ENCODE results near the gene ACO1.
"Not testable (repeated sequence)": the region's sequence is repeated elsewhere in the genome, so short reads cannot be mapped to it uniquely, and the experiment has no call there.

The ACO1 gene

GRCh38 chr9:32384364-32385151, at the start of gene ACO1:
TSS of gene ACO1 (plus strand) at chr9:32384643. CDS start at chr9:32405507, 20,864 bp downstream.
- FAIRE-seq = no peak

- no peak for FAIRE-seq
These were observed 49.2 kb upstream of the ACO1 start for GRCh38 chr9:32334916-32335895.

GRCh38 chr9:32339424-32339823, 45.0 kb upstream of the ACO1 start:
- no peak for FAIRE-seq

DNA sequence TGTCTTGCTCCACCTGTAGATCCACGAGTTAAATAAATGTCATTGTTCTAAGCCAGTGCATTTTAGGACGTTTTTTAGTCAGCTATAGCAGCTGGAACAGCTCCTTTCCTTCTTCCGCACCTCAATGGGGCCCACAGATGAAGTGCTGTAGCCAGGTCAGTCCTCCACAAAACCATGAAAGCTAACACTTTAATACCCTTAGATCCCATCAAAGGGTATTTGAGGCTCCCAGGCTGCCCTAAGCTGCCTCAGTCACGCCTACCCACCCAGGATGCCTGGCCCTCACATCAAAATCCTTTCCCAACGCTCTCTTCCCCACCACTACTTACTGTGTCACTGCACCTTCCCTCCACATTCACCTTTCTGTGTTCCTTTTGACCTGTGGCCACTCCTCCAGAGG, 44.1 kb upstream of the ACO1 start:
- no peak for FAIRE-seq

DNA sequence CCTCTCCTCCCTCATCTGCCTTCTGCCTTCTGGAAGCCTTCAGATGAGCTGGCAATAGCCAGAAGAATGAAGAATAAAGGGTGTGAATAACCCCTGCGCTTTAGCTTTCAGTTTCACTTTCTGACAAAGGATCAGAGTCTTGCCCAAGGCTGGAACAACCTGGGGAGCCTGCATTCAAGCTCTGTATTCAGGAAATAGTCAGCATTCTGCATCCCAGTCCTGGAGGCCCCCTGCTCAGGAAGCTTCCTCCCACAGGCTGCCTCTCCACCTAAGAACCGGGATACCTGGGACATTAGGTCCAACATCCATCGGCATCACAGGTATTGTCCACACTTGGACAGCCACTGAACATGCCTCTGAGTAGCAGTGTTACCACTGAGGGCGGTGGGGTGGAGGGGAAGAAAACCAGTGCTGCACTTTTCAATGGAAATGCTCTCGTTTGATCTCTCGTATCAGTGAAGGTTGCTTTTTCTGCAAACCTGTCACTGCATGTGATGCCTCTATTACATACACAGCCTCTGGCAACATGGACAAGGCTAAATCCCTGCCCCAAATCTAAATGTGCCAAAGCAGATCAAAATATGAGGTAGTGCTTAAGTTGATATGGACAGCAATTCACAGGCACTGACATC, 39.8 kb upstream of the ACO1 start:
- FAIRE-seq = no peak

GRCh38 chr9:32345243-32345642, 39.2 kb upstream of the ACO1 start:
- FAIRE-seq = no peak

DNA sequence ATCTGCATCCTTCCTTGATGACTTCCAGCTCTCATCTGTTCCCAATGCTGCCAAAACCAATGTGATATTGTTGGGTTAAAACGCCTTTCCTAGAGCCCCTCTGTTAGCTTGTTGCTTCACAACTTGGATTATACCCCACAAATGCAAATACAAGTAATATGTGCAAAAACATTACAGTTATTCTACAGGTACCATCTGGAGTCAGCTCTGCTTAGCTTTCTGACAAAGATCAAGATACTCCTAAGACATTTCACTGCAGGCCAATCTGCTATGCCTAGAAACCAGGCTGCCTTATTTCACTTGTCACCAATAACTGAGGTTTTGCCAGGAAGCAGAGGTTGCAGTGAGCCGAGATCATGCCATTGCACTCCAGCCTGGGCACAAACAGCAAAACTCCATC, 36.9 kb upstream of the ACO1 start:
- FAIRE-seq = no peak

DNA sequence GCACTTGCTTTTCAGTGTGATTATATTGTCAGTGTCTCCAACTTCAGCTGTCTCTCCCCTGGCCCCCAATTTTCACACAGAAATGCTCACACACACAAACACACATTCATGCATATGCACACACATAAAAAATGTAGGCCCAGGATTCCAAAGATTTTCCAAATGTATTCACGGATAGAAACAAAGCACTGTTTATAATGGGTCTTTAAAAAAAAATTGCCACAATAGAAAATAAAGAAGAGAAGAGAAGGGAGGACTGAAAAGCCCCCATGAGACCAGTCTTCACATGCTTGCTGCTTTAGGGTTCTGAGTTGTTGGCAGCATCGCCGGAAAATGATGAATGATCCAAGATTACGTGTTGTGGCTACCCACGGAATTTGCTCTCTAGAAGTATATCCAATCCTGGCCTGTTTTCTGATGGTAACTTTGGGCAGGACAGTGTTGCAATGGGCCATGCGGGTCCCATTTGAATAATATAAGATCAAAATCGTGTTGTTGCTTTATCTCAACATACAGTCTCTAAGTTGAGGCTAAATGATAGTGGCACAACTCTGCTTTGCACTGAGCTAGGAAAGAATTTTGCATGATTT, 36.2 kb upstream of the ACO1 start:
- FAIRE-seq = no peak

DNA sequence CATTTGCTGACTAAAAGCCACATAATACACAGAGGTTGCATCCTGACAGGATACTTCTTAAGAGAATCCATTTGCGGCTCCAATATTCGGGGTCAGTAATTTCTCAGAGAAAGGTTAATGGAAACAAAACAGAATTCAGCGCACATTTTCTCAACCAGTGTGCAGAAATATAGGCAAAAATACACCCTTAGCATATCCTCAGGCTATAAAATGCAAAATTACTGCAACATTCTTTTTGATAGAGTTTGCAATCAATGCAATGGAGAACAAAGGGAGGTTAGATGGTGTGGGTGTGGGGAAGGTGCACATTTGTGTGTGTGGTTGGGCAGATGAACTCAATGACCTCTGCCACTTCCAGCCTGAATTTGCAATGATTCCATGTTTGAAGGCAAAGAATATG, 35.4 kb upstream of the ACO1 start:
- no peak for FAIRE-seq

GRCh38 chr9:32350682-32351081, 33.8 kb upstream of the ACO1 start:
- peak; percentile 97 for FAIRE-seq

- no peak for FAIRE-seq
These were observed 32.6 kb upstream of the ACO1 start for GRCh38 chr9:32351845-32352244.

DNA sequence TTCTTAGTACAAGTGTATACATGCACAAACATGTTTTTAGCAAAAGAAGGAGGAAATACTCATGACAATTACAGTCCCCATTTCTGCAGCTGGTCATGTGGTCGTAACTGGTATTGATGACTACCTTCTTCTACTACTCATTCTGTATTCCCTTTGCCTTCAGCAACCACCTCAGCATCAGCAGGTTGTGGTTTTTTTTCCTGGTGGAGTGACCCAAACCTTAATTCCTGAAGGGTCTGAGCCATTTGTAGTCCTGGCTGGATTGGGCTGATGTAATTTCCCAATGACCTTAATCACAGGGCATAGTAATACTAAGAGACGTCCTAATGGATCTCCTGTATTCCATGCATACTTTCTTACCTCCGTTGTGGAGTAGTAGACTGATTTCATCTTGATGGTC, 31.0 kb upstream of the ACO1 start:
- FAIRE-seq = not testable (repeated sequence)

- FAIRE-seq = no peak
These were observed 25.0 kb upstream of the ACO1 start for GRCh38 chr9:32359452-32359851.

DNA sequence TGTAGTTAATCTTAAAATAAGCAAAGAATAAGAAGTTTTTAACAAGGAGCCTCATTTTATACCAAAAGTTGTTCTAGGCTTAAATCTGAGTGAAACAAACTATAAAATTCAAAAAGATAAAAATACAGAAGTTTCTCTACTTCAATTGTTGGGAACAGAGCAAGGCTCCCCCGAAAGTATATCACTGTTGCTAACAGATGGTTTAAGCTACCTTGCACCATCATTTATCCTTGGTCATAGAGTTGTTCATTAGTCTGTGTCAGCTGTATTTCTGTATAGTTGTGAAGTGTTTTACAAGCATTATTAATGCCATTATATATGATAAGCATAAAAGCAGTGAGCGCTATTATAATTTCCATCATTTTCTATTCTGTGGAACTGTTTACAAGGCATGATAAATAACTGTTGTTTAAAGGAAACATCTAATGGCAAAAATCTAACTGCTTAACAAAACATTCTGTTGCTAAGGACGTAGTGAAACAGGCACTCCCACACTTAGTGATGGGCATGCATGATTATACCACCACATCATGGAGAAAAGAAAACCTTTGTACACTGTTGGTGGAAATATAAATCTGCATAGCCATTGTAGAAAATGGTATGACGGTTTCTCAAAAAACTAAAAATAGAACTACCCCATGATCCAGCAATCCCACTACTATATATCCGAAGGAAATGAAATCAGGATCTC, 23.3 kb upstream of the ACO1 start:
- no peak for FAIRE-seq

- FAIRE-seq = no peak
These were observed 13.2 kb upstream of the ACO1 start for GRCh38 chr9:32371279-32371678.

DNA sequence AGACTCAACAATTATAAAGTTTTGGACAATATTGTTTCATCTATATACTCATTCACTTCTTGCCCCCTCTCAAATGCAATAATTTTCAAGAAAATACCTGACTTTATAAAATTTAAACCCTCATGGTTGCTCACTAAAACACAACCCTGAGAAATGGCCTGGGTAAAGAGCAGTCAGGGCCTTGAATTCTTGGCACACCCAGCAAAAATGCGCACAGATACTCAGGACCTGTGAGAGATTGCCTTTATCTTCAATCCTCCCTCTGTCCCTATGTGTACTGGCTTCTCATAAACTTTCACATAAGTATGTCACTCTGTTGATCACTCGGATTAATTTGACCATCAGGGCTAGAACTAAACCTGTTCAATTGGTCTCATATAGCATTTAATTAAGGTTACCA, 12.8 kb upstream of the ACO1 start:
- FAIRE-seq = no peak

DNA sequence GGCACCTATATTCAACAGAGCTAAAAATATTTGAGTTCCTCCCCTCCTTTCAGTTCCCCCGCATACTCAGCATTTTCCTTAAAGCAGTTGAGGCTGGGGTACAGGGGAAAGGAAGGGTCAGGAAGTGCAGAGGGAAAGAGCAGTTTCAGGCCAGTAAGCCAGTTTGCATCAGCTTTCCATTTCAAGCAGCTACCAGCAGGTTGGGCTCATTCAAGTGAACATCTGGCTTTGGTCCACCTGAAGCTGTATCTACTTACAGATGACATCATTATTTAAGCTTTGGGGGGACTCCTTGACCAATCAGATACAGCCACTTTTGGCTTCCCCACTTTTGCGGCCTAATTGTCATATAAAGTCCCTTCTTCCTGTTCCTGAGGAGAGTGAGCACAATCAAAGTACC, 8.2 kb upstream of the ACO1 start:
- no peak for FAIRE-seq

GRCh38 chr9:32378496-32378895, 5.9 kb upstream of the ACO1 start:
- peak; percentile 70 for FAIRE-seq

DNA sequence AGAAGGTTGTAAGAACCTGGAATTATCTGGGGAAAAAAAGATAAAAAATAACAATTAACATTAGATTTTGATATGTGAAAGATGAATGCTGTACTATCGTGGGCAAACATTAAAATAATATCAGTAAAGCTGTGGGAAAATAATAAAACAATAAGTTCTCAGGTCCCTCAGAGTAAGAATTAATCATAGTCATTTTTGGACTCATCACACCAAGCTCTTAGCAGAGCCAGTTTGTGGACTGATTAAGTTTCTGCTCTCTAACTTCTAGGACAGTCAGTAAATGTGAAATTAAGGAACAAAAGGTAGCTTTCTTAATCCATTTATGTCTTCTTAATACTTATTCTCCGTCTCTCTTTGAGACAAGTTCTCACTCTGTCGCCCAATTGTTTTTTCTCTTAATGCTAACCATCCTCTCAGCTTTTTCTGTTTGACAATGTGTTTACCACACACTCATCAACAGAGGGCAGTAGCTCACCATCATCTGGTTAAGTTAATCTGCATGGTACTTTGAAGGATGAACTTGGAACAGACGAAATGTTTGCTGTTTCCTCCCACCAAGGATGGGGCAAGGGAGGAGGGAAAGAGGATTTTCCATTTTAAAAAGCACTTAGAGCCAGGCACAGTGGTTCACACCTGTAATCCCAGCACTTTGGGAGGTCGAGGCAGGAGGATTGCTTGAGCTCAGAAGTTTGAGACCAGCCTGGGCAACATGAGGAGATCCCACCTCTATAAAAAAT, 5.3 kb upstream of the ACO1 start:
- peak; percentile 77 for FAIRE-seq

- no peak for FAIRE-seq
These were observed 3.5 kb upstream of the ACO1 start for GRCh38 chr9:32380944-32381343.

DNA sequence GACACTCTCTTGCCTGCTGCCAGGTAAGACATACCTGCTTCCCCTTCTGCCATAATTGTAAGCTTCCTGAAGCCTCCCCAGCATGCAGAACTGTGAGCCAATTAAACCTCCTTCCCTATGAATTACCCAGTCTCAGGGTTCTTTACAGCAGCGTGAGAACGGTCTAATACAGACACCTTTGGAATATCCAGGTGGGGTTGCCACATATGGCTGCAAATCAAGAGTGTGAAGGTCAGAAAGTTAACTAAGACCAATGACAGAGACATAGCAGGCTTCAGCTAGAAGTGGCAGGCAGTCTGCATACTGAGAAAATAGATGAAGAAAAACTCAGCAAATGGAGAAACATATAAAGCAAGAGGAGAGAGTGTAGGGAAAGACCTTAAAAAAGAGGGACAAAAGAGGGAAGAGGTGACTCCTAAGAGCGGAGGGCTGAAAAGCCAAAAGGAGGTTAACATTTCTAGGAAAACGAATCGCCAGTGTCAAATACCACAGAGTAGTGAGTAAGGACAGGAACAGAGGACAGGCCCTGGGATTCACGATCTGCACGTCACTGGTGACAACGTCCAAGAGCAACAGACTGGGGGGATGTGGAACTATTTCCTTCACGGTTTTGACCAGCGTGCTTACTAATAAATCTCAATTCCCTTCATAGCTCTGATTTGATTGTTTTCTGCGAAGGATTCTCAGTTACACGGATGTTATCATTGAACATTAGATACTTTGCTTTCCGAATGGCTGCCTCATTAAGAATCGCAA, 1.7 kb upstream of the ACO1 start:
- FAIRE-seq = no peak
